Neutrophil (primary cell): Measurements from ENCODE around the gene ITPKB.
A peak's percentile ranks its signal among the peaks of the same experiment; 100 is the strongest.

ENCODE experiments used
- H3K27ac ChIP-seq: fragments of 200-600 bp; sonication (generic); 2 replicates; pipeline ENCODE4 v1.5.1; 2016; ENCODE audit warnings: mild to moderate bottlenecking, moderate library complexity
- H3K27me3 ChIP-seq: fragments of 200-600 bp; sonication (generic); 2 replicates; pipeline ENCODE4 v1.6.0; 2016; ENCODE audit warnings: mild to moderate bottlenecking
- H3K36me3 ChIP-seq: fragments of 200-600 bp; sonication (generic); 2 replicates; pipeline ENCODE4 v1.5.1; 2017
- H3K4me1 ChIP-seq, 2 experiments: fragments of 200-600 bp in 1 of 2; sonication (generic) in 1 of 2; 1 replicate in 1 of 2; 2 replicates in 1 of 2; pipeline versions ENCODE4 v1.5.1 to v1.6.1; 2013 to 2016; ENCODE audit warnings: low read depth in 1 of 2, low read length in 1 of 2, mild to moderate bottlenecking in 1 of 2, moderate library complexity in 1 of 2; ENCODE audit not compliant: control insufficient read depth in 1 of 2, insufficient read depth in 1 of 2
- H3K4me3 ChIP-seq, 2 experiments: fragments of 200-600 bp in 1 of 2; sonication (generic) in 1 of 2; 1 replicate in 1 of 2; 2 replicates in 1 of 2; pipeline ENCODE4 v1.5.1; 2013 to 2016; ENCODE audit warnings: low read depth in 1 of 2, low read length in 1 of 2, mild to moderate bottlenecking in 1 of 2, moderate library complexity in 1 of 2
- H3K9me3 ChIP-seq: fragments of 200-600 bp; sonication (generic); 2 replicates; pipeline ENCODE4 v1.5.1; 2016
- CTCF ChIP-seq: fragments of 200-600 bp; sonication (generic); IDR thresholded peaks from 2 replicates; pipeline ENCODE4 v1.5.1; 2016; ENCODE audit warnings: antibody characterized with exemption

ITPKB gene

GRCh38 chr1:226695335-226695900 lies 43.7 kb downstream of the ITPKB start:
- TF ChIP-seq CTCF = no peak
- Histone ChIP-seq H3K9me3 (no peaks in the 10 kb centered on the region), H3K4me3 (no peak overlapping the region), H3K36me3 (peaks cover 51% of the 10 kb centered on the region), H3K27me3 (no peaks in the 10 kb centered on the region), H3K27ac (no peak overlapping the region), H3K4me1 (no peaks in the 10 kb centered on the region)

- peak overlapping the region; percentile 19 for H3K27ac ChIP-seq
These were observed 46.3 kb downstream of the ITPKB start for GRCh38 chr1:226692823-226693222.

GRCh38 chr1:226692051-226692792 lies 46.9 kb downstream of the ITPKB start:
- Histone ChIP-seq H3K9me3 (no peaks in the 10 kb centered on the region), H3K36me3 (peaks cover 37% of the 10 kb centered on the region), H3K27me3 (no peaks in the 10 kb centered on the region), H3K4me3 (no peak overlapping the region), H3K4me1 (peaks cover 0 to 4% of the 10 kb centered on the region in 2 experiments), H3K27ac (peak overlapping the region; percentile 19)
- no peak for TF ChIP-seq CTCF

More at GRCh38 chr1:226692823-226693222, 46.3 kb downstream of the ITPKB start:
- Histone ChIP-seq H3K4me1 (no peaks in the 10 kb centered on the region), H3K27me3 (no peaks in the 10 kb centered on the region), H3K4me3 (no peak overlapping the region), H3K36me3 (peaks cover 43% of the 10 kb centered on the region), H3K9me3 (no peaks in the 10 kb centered on the region)
- no peak for TF ChIP-seq CTCF

GRCh38 chr1:226691247-226691646 lies 47.8 kb downstream of the ITPKB start:
- no peaks in the 10 kb centered on the region for H3K9me3 ChIP-seq
- H3K36me3 ChIP-seq = peaks cover 27% of the 10 kb centered on the region
- H3K4me3 ChIP-seq = no peak overlapping the region
- H3K27me3 ChIP-seq = no peaks in the 10 kb centered on the region
- H3K4me1 ChIP-seq = peaks cover 0 to 12% of the 10 kb centered on the region in 2 experiments
- TF ChIP-seq CTCF = no peak
- H3K27ac ChIP-seq = no peak overlapping the region

GRCh38 chr1:226690460-226690982 lies 48.6 kb downstream of the ITPKB start:
- H3K36me3 ChIP-seq = peaks cover 20% of the 10 kb centered on the region
- no peaks in the 10 kb centered on the region for H3K9me3 ChIP-seq
- H3K4me1 ChIP-seq = peaks cover 6 to 19% of the 10 kb centered on the region in 2 experiments
- peak overlapping the region; percentile 13 for H3K27ac ChIP-seq
- no peak overlapping the region for H3K4me3 ChIP-seq
- no peak for TF ChIP-seq CTCF
- no peaks in the 10 kb centered on the region for H3K27me3 ChIP-seq
